SK-N-SH (cell line): Measurements from ENCODE around the gene UNK.

Source experiments
- FOXJ3 ChIP-seq: sonication (generic); formaldehyde crosslinking; IDR thresholded peaks from 2 replicates; pipeline ENCODE4 v1.5.1; 2020; ENCODE audit warnings: mild to moderate bottlenecking, missing genetic modification reagents
- FOXM1 ChIP-seq: IDR thresholded peaks from 2 replicates; pipeline ENCODE4 v1.4.0; 2012; ENCODE audit warnings: low read depth, mild to moderate bottlenecking
- MXI1 ChIP-seq: IDR thresholded peaks from 2 replicates; pipeline ENCODE4 v1.6.1; 2012; ENCODE audit warnings: mild to moderate bottlenecking, low read depth, low read length, improper control_type of control experiment
- TF ChIP-seq, protein P1 (sequence below): fragments of 200-600 bp; sonication (generic); IDR thresholded peaks from 2 replicates; pipeline ENCODE4 v1.6.1; 2017; ENCODE audit warnings: antibody characterized with exemption, mild to moderate bottlenecking, moderate library complexity
- TF ChIP-seq, protein P2 (sequence below): IDR thresholded peaks from 2 replicates; pipeline ENCODE4; 2012

DNA sequence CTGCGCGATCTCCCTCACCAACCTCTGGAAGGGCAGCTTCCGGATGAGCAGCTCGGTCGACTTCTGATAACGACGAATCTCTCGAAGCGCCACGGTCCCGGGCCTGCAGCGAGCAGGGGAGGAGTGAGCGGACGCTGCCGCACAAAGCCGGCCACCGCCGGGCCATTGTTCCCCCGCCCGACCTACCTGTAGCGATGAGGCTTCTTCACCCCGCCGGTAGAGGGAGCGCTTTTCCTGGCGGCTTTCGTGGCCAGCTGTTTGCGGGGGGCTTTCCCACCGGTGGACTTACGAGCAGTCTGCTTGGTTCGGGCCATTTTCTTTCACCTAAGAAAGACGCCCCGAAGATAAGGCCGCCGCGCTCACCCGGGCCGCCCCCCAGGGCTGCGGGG lies 5.8 kb upstream of the UNK start:
- TF ChIP-seq, protein P1, sequence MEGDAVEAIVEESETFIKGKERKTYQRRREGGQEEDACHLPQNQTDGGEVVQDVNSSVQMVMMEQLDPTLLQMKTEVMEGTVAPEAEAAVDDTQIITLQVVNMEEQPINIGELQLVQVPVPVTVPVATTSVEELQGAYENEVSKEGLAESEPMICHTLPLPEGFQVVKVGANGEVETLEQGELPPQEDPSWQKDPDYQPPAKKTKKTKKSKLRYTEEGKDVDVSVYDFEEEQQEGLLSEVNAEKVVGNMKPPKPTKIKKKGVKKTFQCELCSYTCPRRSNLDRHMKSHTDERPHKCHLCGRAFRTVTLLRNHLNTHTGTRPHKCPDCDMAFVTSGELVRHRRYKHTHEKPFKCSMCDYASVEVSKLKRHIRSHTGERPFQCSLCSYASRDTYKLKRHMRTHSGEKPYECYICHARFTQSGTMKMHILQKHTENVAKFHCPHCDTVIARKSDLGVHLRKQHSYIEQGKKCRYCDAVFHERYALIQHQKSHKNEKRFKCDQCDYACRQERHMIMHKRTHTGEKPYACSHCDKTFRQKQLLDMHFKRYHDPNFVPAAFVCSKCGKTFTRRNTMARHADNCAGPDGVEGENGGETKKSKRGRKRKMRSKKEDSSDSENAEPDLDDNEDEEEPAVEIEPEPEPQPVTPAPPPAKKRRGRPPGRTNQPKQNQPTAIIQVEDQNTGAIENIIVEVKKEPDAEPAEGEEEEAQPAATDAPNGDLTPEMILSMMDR = peak; percentile 72
- TF ChIP-seq, protein P2, sequence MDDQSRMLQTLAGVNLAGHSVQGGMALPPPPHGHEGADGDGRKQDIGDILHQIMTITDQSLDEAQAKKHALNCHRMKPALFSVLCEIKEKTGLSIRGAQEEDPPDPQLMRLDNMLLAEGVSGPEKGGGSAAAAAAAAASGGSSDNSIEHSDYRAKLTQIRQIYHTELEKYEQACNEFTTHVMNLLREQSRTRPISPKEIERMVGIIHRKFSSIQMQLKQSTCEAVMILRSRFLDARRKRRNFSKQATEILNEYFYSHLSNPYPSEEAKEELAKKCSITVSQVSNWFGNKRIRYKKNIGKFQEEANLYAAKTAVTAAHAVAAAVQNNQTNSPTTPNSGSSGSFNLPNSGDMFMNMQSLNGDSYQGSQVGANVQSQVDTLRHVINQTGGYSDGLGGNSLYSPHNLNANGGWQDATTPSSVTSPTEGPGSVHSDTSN = peak; percentile 7; the same call in 1 of the 2 replicates
- TF ChIP-seq MXI1 = no peak
- no peak; the same call in 1 of the 2 replicates for TF ChIP-seq FOXM1
- no peak for TF ChIP-seq FOXJ3 (CRISPR knock-in tag)
